ENCODE results near the gene IFT25. TPM values are rescaled to one million over a fixed set of nuclear protein-coding genes. Genes with fewer than 3 reads are reported as not detected.
"Not testable (repeated sequence)": the region's sequence is repeated elsewhere in the genome, so short reads cannot be mapped to it uniquely, and the experiment has no call there.

Gene IFT25
- total RNA-seq, 1 donor from 2014 or later, result 21.2 TPM

DNA sequence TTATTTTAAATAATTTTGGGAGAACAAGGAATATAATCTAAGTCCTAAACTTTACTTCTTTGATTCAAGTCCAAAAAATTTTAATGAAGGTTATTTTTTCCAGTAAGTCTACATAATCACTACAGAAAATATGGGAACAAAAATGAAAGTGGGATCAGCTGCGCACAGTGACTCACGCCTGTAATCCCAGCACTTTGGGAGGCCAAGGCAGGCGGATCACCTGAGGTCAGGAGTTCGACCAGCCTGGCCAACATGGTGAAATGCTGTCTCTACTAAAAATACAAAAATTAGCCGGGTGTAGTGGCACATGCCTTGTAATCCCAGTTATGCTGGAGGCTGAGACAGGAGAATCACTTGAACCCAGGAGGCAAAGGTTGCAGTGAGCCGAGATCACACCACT is 61.9 kb downstream of the IFT25 start:
- not testable (repeated sequence) for DNase-seq

DNA sequence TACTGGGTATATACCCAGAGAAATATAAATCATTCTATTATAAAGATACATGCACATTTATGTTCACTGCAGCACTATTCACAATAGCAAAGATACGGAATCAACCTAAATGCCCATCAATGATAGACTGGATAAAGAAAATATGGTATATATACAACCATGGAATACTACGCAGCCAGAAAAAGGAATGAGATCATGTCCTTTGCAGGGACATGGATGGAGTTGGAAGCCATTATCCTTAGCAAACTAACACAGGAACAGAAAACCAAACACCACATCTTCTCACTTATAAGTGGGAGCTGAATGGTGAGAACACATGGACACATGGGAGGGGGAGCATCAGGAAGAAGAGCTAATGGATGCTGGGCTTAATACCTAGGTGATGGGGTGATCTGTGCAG is 63.6 kb downstream of the IFT25 start:
- not testable (repeated sequence) for DNase-seq

DNA sequence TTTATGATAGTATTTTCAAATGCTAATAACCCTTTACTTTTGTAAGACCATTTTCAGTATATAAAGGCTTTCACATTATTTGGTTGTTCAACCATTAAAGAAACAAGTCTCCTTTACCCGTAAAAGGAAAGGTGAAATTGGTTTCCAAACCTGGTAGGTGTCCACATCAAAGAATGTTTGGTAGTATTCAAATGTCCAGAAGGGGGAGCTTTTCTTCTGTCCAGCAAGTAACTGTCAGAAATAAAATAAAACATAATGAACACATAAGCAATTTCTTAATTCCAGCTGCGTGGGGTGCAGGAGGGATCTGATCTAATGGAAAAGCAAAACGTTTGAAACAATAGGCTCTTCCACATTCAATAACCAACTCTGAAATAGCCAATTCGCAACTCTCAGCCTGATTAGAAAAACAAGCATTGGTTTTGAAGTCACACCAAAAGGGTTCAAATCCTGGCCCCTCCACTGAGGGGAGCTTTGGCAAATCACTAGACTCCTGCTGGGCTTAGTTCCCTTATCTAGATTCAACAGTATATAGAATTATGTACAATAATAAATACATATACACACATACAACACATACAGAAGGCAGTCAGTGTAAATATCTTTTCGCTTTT is 66.9 kb downstream of the IFT25 start:
- DNase-seq, result no peak

DNA sequence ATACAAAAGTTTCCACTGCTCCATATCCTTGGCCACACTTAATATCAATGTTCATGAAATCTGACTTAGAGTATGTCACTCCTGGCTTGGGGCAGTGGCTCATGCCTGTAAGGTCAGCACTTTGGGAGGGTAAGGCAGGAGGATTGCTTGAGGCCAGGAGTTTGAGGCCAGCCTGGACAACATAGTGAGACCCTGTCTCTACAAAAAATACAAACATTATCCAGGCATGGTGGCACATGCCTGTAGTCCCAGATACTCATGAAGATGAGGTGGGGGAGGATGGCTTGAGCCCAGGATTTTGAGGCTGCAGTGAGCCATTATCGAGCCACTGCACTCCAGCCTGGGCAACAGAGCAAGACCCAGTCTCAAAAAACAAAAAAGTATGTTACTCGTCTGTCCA is 70.3 kb downstream of the IFT25 start:
- DNase-seq, result not testable (repeated sequence)

DNA sequence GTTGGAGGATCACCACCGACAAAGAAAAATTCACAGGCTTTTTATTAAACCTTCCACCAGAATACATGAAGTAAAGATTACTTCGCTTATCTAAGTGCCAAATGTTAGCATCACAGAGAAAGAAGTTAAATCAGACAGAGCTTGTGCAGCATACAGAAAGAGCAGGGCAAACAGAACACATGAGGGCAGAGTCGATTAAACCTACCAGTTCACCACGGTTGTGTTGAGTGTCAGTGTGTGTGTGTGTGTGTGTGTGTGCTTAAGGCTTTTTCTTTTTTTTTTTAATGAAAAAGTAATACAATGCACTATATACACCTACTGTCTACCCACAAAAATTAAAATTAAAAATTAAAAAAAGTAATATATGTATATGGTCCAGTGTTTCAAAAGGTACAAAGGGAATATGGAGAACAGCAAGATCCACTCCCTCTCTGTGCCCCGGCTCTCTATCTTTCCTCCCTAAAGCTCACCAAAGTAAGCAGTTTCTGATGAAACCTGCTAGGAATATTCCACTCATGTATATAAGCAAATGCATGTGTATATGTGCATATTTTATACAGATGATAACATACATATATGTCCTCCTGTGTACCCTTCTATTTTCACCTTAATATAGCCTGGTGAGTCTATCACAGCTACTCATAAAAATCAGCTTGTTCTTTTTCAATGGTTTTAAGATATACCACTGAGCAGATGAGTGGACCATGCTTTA is 73.6 kb downstream of the IFT25 start:
- DNase-seq, result no peak

Other genes with a start within 250 kb of the IFT25 start
- not detected for gene GLIS1, start 206.5 kb downstream of the IFT25 start, total RNA-seq
- gene NDC1, start 107.4 kb downstream of the IFT25 start, total RNA-seq, result 50.4 TPM
- 13.7 TPM for gene YIPF1, start 55.9 kb downstream of the IFT25 start, total RNA-seq
- gene DIO1, start 51.5 kb downstream of the IFT25 start, total RNA-seq, result not detected
- 23.1 TPM for gene LRRC42, start 651 bp upstream of the IFT25 start, total RNA-seq
- gene LDLRAD1, start 72.5 kb upstream of the IFT25 start, total RNA-seq, result not detected
- 122 TPM for gene TMEM59, start 107.5 kb upstream of the IFT25 start, total RNA-seq
- gene TCEANC2, start 107.9 kb upstream of the IFT25 start, total RNA-seq, result 7.0 TPM
- gene CDCP2, start 207.3 kb upstream of the IFT25 start, total RNA-seq, result not detected

All from occipital lobe (tissue), 2 donors.